ENCODE measurements around the gene S1PR1. TPM values are rescaled to one million over a fixed set of nuclear protein-coding genes. Genes with fewer than 3 reads are reported as not detected.

S1PR1 gene
- total RNA-seq, 1 donor from 2014 or later, result 291 TPM

- Histone ChIP-seq H3K4me1 (peaks cover 0 to 12% of the 10 kb centered on the region in 2 donors), H3K27me3 (no peaks in the 10 kb centered on the region), H3K4me3 (peak overlapping the region; percentile 82 to 84), H3K36me3 (peaks cover 0 to 7% of the 10 kb centered on the region in 2 donors), H3K27ac (peak overlapping the region; percentile 67 to 73), H3K9me3 (no peaks in the 10 kb centered on the region)
- no peak for TF ChIP-seq CTCF (IDR thresholded peaks at IDR 0.05)
- intact Hi-C loops (cut with DNase I), result loop anchor here (5.0 to 10.0 kb wide), 2 partner anchors 51 to 341 kb away; partner anchors contain the start of genes EXTL2 and SLC30A7
- peak; percentile 14 to 70 for DNase-seq (ENCODE audit: low spot score in 2 of 2)
Measured at GRCh38 chr1:101235696-101236515, 913 bp upstream of the S1PR1 start.

GRCh38 chr1:101237229-101237837, 514 bp downstream of the S1PR1 start:
- Histone ChIP-seq H3K4me1 (peaks cover 0 to 12% of the 10 kb centered on the region in 2 donors), H3K27me3 (no peaks in the 10 kb centered on the region), H3K27ac (peak overlapping the region in 1 of 2 donors; percentile 67), H3K4me3 (peak overlapping the region; percentile 82 to 84), H3K9me3 (no peaks in the 10 kb centered on the region), H3K36me3 (peaks cover 0 to 7% of the 10 kb centered on the region in 2 donors)
- no peak for DNase-seq (ENCODE audit: low spot score in 2 of 2)
- no peak for TF ChIP-seq CTCF (IDR thresholded peaks at IDR 0.05)
- intact Hi-C loops (cut with DNase I), result loop anchor here (5.0 to 10.0 kb wide), 2 partner anchors 50 to 343 kb away; partner anchors contain the start of genes EXTL2 and SLC30A7

- Histone ChIP-seq H3K27ac (no peak overlapping the region), H3K27me3 (no peaks in the 10 kb centered on the region), H3K36me3 (peaks cover 0 to 7% of the 10 kb centered on the region in 2 donors), H3K4me3 (peak overlapping the region; percentile 82 to 84), H3K9me3 (no peaks in the 10 kb centered on the region), H3K4me1 (peaks cover 0 to 12% of the 10 kb centered on the region in 2 donors)
- no peak for TF ChIP-seq CTCF (IDR thresholded peaks at IDR 0.05)
- intact Hi-C loops (cut with DNase I), result loop anchor here (1.0 to 10.0 kb wide), 5 partner anchors 49 to 343 kb away; partner anchors contain the start of genes DPH5, EXTL2 and SLC30A7
- DNase-seq (ENCODE audit: low spot score in 2 of 2), result no peak
Measured at GRCh38 chr1:101238031-101238628, 1.3 kb downstream of the S1PR1 start.

GRCh38 chr1:101238681-101239094, 1.9 kb downstream of the S1PR1 start:
- Histone ChIP-seq H3K4me1 (peaks cover 0 to 12% of the 10 kb centered on the region in 2 donors), H3K4me3 (peak overlapping the region; percentile 82 to 84), H3K36me3 (peaks cover 0 to 7% of the 10 kb centered on the region in 2 donors), H3K9me3 (no peaks in the 10 kb centered on the region), H3K27ac (peak overlapping the region in 1 of 2 donors; percentile 26), H3K27me3 (no peaks in the 10 kb centered on the region)
- intact Hi-C loops (cut with DNase I), result loop anchor here (1.0 to 10.0 kb wide), 5 partner anchors 49 to 344 kb away; partner anchors contain the start of genes DPH5, EXTL2 and SLC30A7
- DNase-seq (ENCODE audit: low spot score in 2 of 2), result peak; percentile 52 to 95
- peak; percentile 84 to 96 (median 96) for TF ChIP-seq CTCF (IDR thresholded peaks at IDR 0.05)
